Measurements from ENCODE around the gene SORCS2.
A peak's percentile ranks its signal among the peaks of the same experiment; 100 is the strongest.

The SORCS2 gene

GRCh38 chr4:7334521-7335275 lies 142.4 kb downstream of the SORCS2 start:
- no peak for DNase-seq (ENCODE audit: extremely low read depth, low read depth)
- TF ChIP-seq CTCF (IDR thresholded peaks at IDR 0.05; ENCODE audit: low read depth, low read length) = no peak

- peak; percentile 79 for TF ChIP-seq CTCF (IDR thresholded peaks at IDR 0.05; ENCODE audit: low read depth, low read length)
Measured at GRCh38 chr4:7335344-7336066, 143.2 kb downstream of the SORCS2 start.

GRCh38 chr4:7336067-7336569 lies 143.8 kb downstream of the SORCS2 start:
- TF ChIP-seq CTCF (IDR thresholded peaks at IDR 0.05; ENCODE audit: low read depth, low read length) = no peak
- no peak for DNase-seq (ENCODE audit: extremely low read depth, low read depth)

More at GRCh38 chr4:7335344-7336066, 143.2 kb downstream of the SORCS2 start:
- DNase-seq (ENCODE audit: extremely low read depth, low read depth) = no peak

GRCh38 chr4:7336732-7337131 lies 144.4 kb downstream of the SORCS2 start:
- no peak for DNase-seq (ENCODE audit: extremely low read depth, low read depth)
- no peak for TF ChIP-seq CTCF (IDR thresholded peaks at IDR 0.05; ENCODE audit: low read depth, low read length)

- no peak for DNase-seq (ENCODE audit: extremely low read depth, low read depth)
Measured at GRCh38 chr4:7337196-7338058, 145.1 kb downstream of the SORCS2 start.

GRCh38 chr4:7338059-7338452 lies 145.7 kb downstream of the SORCS2 start:
- no peak for TF ChIP-seq CTCF (IDR thresholded peaks at IDR 0.05; ENCODE audit: low read depth, low read length)

More at GRCh38 chr4:7337196-7338058, 145.1 kb downstream of the SORCS2 start:
- TF ChIP-seq CTCF (IDR thresholded peaks at IDR 0.05; ENCODE audit: low read depth, low read length) = no peak

More at GRCh38 chr4:7338059-7338452, 145.7 kb downstream of the SORCS2 start:
- no peak for DNase-seq (ENCODE audit: extremely low read depth, low read depth)

All from AG09319 (cell line).